Kidney (tissue), 14 donors: ENCODE data around the gene ARHGAP18. TPM values are rescaled to one million over a fixed set of nuclear protein-coding genes. Genes with fewer than 3 reads are reported as not detected.

Source experiments
- DNase-seq, 5 donors: peaks; one replicate each; pipeline ENCODE4 v3.0.0-alpha.2; 2013 to 2020
- FAIRE-seq: peaks from 2 replicates; lab custom pipeline; 2012; peaks lifted over from hg19 to GRCh38; lab: Jason Lieb, UNC
- H3K27ac ChIP-seq, 2 donors: one replicate each; pipeline ENCODE4 v1.7.0; 2013; ENCODE audit warnings: low read depth in 2 of 2, low read length in 2 of 2, inconsistent platforms in 1 of 2
- H3K27me3 ChIP-seq: one replicate; pipeline ENCODE4 v1.7.1; 2013; ENCODE audit warnings: low read length, inconsistent platforms; ENCODE audit not compliant: control insufficient read depth, insufficient read depth
- H3K36me3 ChIP-seq, 3 donors: one replicate each; pipeline versions ENCODE4 v1.7.0 to v1.7.1; 2013; ENCODE audit warnings: low read length in 3 of 3, control low read depth in 1 of 3, inconsistent platforms in 1 of 3; ENCODE audit not compliant: insufficient read depth in 3 of 3, control insufficient read depth in 2 of 3
- H3K4me1 ChIP-seq, 3 donors: one replicate each; pipeline versions ENCODE4 v1.7.0 to v1.7.1; 2013; ENCODE audit warnings: low read length in 3 of 3, inconsistent platforms in 1 of 3, low read depth in 1 of 3; ENCODE audit not compliant: control insufficient read depth in 2 of 3, insufficient read depth in 2 of 3
- H3K4me3 ChIP-seq, 3 donors: one replicate each; pipeline versions ENCODE4 v1.7.0 to v1.8.1; 2013; ENCODE audit warnings: low read length in 3 of 3, control low read depth in 1 of 3, inconsistent platforms in 1 of 3
- H3K9ac ChIP-seq, 3 donors: one replicate each; pipeline versions ENCODE4 v1.7.0 to v1.7.1; 2013; ENCODE audit warnings: low read length in 3 of 3, control low read depth in 1 of 3, inconsistent platforms in 1 of 3
- H3K9me3 ChIP-seq, 3 donors: one replicate each; pipeline versions ENCODE4 v1.7.0 to v1.7.1; 2013; ENCODE audit warnings: low read length in 3 of 3, control low read depth in 1 of 3, inconsistent platforms in 1 of 3; ENCODE audit not compliant: control insufficient read depth in 2 of 3, insufficient read depth in 1 of 3
- intact Hi-C: fragments of 100-400 bp; cut with DNase I; formaldehyde crosslinking; loops from one replicate; pipeline ENCODE4 v1.11.1; 2022
- polyA plus RNA-seq: library from polyadenylated mRNA; stranded (reverse); fragments of 350-450 nt; fragmentation: Illumina TruSeq; extraction: RNeasy Lipid Tissue Mini Kit (QIAGEN cat#74804); gene quantifications from one replicate; pipeline ENCODE4 v1.2.3, GENCODE V29; 2014; ENCODE audit warnings: low read depth, low replicate concordance; ENCODE audit not compliant: insufficient read depth
- total RNA-seq: library from RNA; stranded (reverse); fragmentation: NEBNext Ultra II Directional; extraction: Animal tissue kit (Norgen Biotek cat#: 25700); gene quantifications from one replicate; pipeline ENCODE4 v1.2.1, GENCODE V29; 2021
- TF ChIP-seq, protein P1 (sequence below): IDR thresholded peaks from 3 replicates; pipeline ENCODE4 v1.5.1; 2012; ENCODE audit warnings: mild to moderate bottlenecking, moderate library complexity, borderline replicate concordance; ENCODE audit not compliant: insufficient read depth; ENCODE audit errors: extremely low read depth
- donor health status: control.
- donor health status: control.
- donor health status: control.
- donor health status: control.
- donor health status: control.
- donor health status: DM: yes; HTN: yes; CAD: no.
- donor health status: Normal renal cell carcinoma (clear cell type).

The ARHGAP18 gene
- total and polyA plus RNA-seq, 2 donors from 2014 or later: 26.5 to 39.8 TPM

DNA sequence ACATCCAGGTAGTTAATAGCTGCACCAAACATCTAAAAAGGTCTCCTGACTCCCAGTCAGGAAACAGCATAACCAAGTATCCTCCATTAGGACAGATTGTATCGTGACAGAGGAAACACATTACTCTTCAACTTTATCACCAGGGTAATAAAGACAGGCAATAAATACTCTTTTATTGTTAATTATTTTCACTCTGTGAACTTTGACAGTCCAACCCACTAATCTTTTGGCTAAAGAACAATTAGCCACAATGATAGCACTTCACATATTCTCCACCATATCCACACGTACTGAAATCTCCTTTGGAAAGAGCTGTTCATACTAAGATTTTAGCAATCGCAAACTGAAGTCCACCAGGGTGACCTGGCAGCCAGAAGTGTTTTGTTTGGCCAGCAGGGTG, 46.4 kb downstream of the ARHGAP18 start:
- TF ChIP-seq, protein P1, sequence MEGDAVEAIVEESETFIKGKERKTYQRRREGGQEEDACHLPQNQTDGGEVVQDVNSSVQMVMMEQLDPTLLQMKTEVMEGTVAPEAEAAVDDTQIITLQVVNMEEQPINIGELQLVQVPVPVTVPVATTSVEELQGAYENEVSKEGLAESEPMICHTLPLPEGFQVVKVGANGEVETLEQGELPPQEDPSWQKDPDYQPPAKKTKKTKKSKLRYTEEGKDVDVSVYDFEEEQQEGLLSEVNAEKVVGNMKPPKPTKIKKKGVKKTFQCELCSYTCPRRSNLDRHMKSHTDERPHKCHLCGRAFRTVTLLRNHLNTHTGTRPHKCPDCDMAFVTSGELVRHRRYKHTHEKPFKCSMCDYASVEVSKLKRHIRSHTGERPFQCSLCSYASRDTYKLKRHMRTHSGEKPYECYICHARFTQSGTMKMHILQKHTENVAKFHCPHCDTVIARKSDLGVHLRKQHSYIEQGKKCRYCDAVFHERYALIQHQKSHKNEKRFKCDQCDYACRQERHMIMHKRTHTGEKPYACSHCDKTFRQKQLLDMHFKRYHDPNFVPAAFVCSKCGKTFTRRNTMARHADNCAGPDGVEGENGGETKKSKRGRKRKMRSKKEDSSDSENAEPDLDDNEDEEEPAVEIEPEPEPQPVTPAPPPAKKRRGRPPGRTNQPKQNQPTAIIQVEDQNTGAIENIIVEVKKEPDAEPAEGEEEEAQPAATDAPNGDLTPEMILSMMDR: no peak
- Histone ChIP-seq H3K4me1 (peaks cover 0 to 21% (median 8%) of the 10 kb centered on the region in 3 donors), H3K36me3 (no peaks in the 10 kb centered on the region), H3K9me3 (no peaks in the 10 kb centered on the region), H3K27me3 (no peaks in the 10 kb centered on the region), H3K27ac (no peak overlapping the region), H3K9ac (no peak overlapping the region), H3K4me3 (no peak overlapping the region)
- intact Hi-C loops: no loop called here
- FAIRE-seq: no peak
- peak in 1 of 5 donors; percentile 38 for DNase-seq

DNA sequence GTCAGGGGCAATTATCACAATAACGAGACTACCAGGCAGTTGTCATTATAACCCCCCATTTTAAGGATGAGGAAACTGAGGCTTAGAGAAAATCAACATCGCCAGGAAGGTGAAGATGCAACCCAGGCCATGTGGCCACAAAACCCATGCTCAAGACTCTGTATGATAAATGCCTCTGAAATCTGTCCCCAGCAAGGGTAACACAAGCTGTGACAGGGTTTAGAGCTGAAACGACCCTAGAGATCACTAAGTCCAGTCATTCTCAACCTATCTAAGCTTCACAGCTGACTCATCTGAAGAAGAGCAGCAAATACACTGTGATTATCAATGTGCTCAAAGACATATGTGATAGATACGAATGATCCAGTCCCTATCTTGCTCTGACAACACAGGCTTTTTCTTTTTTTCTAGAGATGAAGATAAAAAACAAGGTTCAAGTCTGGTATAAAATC, 47.0 kb downstream of the ARHGAP18 start:
- intact Hi-C loops: no loop called here
- Histone ChIP-seq H3K4me1 (peaks cover 0 to 20% (median 8%) of the 10 kb centered on the region in 3 donors), H3K9me3 (no peaks in the 10 kb centered on the region), H3K27me3 (no peaks in the 10 kb centered on the region), H3K9ac (no peak overlapping the region), H3K36me3 (no peaks in the 10 kb centered on the region), H3K4me3 (no peak overlapping the region), H3K27ac (no peak overlapping the region)
- FAIRE-seq (no peak), DNase-seq (no peak)
- TF ChIP-seq, protein P1: no peak

DNA sequence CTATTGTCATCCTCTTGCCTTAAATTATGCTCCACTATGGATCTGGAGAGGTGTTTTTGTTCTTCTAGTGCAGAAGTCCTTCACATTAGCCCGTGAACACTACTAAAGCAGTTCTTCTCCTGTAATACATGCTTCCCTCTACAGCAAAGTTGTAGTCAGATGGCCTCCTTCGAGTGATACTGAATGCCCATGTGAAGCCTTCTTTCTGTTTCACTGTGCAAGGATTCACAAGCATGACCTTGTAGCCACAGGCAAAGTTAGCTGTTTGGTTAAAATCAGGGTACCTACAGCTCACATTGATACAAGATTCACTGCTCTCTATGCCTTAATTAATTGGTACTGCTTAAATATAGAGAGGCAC, 47.6 kb downstream of the ARHGAP18 start:
- H3K27ac ChIP-seq: no peak overlapping the region
- DNase-seq: no peak
- no peak for FAIRE-seq
- intact Hi-C loops: no loop called here
- no peaks in the 10 kb centered on the region for H3K36me3 ChIP-seq
- TF ChIP-seq, protein P1: no peak
- H3K4me1 ChIP-seq: peaks cover 0 to 14% (median 8%) of the 10 kb centered on the region in 3 donors
- no peak overlapping the region for H3K9ac ChIP-seq
- H3K4me3 ChIP-seq: no peak overlapping the region
- H3K27me3 ChIP-seq: no peaks in the 10 kb centered on the region
- no peaks in the 10 kb centered on the region for H3K9me3 ChIP-seq
